Activated CD4-positive, CD25-positive, alpha-beta regulatory T cell treated with anti-CD3 and anti-CD28 coated beads, Interleukin-2, amount 50 U/mL, for 16 hours (primary cell): ENCODE measurements around the gene C2CD4C.
"Not testable (repeated sequence)": the region's sequence is repeated elsewhere in the genome, so short reads cannot be mapped to it uniquely, and the experiment has no call there.

Experiments
- DNase-seq: peaks from one replicate; pipeline ENCODE4 v3.0.0-alpha.2; 2020; ENCODE audit warnings: low read depth, low spot score

Gene C2CD4C, protein sequence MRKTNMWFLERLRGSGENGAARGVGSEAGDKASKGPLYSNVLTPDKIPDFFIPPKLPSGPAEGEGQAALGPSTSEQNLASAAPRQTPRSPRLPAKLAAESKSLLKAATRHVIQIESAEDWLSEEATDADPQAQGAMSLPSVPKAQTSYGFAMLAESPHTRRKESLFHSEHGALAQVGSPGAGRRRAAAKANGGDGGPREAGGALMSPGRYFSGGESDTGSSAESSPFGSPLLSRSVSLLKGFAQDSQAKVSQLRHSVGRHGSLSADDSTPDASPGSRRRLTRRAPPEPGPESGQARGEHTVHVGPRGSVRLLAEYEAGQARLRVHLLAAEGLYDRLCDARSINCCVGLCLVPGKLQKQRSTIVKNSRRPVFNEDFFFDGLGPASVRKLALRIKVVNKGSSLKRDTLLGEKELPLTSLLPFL

GRCh38 chr19:408902-409515 is at the start of gene C2CD4C:
Gene C2CD4C, minus strand, starts transcription at chr19:409147. Its CDS starts 786 bp downstream, at chr19:408361.
- no peak for DNase-seq

DNA sequence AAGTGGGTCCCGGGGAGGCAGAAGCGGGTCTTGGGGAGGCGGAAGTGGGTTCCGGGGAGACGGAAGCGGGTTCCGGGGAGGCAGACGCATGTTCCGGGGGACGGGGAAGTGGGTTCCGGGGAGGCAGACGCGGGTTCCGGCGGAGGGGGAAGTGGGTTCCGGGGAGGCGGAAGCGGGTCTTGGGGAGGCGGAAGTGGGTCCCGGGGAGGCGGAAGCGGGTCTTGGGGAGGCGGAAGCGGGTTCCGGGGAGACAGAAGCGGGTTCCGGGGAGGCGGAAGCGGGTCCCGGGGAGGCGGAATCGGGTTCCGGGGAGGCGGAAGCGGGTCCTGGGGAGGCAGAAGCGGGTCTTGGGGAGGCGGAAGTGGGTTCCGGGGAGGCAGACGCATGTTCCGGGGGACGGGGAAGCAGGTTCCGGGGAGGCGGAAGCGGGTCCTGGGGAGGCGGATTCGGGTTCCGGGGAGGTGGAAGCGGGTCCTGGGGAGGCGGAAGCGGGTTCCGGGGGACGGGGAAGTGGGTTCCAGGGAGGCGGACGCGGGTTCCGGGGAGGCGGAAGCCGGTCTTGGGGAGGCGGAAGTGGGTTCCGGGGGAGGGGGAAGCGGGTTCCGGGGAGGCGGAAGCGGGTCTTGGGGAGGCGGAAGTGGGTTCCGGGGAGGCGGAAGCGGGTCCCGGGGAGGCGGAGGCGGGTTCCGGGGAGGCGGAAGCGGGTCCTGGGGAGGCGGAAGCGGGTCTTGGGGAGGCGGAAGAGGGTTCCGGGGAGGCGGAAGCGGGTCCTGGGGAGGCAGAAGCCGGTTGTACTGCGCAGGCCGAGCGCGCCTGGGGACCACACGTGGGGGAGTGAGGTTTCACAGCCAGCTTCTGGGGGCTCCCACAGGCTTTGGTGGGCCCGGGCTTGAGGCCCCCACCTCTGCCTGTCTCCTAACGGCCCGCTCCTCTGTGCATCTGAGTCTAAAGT is 49.4 kb upstream of the C2CD4C start:
- DNase-seq = no peak

DNA sequence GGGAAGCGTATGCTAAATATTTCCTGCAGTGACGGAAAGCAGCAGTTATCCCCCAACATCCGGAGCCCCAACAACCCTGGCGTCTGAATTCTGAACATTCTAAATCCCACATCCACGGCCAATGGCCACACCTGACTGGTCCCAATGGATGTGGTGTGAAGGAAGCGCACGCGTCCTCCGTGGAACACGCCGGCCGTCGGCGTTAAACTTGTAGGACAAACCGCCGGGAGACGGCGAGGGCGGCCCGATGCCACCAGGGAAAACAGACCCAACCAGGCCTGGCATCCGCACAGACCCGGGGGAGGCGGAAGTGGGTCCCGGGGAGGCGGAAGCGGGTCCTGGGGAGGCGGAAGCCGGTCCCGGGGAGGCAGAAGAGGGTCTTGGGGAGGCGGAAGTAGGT is 48.7 kb upstream of the C2CD4C start:
- no peak for DNase-seq

- DNase-seq = no peak
These were observed 47.7 kb upstream of the C2CD4C start for GRCh38 chr19:456547-457110.

DNA sequence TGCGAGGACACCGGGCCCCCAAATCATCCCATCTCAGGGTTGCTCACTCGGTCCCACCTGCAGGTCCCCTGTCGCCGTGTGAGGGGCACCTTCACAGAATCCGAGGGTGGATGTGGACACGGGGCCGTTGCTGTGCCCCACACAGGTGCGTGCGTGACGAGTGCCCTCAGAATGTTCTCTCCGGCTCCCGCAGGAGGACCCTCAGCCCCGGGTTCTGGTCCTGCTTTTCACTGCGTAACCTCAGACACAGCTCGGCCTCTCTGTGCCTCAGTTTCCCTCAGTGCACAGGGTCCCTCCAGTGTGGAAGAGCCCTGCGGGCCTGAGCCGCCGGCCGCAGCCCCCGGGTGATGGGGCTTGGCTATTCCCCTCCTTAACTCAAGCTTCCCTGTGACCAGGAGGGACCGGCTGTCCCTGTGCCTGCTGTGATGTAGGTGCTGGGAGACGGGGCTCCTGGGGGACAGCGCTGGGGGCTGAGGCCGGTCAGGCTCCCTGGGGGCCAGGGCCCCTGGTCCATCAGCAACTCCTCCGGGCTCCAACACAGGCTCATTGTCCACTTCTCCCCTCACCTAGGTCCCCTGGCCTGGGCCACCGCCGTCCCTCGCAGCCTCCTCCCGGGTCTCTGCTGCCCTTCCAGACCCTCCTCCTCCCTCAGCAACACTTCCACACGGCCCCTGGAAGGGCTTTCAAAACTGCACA is 47.1 kb upstream of the C2CD4C start:
- DNase-seq = no peak

GRCh38 chr19:455031-455705 is 46.2 kb upstream of the C2CD4C start:
- DNase-seq = no peak

DNA sequence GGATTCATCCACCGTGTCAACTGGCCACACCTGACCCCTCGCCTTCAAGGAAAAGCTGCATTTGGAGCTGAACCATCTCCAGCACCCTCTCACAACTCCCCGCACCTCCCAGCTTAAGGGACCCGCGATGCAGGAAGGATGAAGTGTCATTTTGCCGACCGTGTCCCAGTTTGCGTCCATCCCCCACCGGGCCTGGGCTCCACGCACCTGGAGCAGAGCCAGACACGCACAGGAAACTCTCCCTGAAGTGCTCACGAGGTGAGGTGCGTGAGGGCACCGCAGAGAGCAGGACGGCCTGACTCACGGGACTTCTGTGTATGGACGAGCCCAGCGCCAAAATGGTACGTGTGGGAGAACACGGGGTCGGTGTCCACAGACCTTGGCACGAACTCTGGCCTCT is 44.7 kb upstream of the C2CD4C start:
- DNase-seq = no peak

DNA sequence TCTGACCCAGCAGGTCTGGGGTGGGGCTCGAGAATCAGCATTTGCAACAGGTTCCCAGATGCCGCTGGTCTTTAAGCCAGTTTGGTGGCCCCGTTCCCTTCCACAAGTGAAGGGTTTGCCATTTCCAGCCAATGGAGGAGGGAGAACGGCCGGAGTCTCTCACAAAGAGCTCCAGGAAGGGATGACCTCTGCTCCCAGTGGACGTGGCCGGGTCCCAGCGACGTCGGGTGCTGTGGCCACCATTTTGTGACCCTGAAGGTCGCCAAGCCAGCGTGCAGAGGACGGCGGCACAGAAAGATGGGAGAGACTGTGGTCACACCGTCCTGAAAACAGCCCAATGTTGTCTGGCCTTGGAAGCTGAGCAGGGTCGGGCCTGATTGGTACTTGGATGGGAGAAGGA is 43.9 kb upstream of the C2CD4C start:
- no peak for DNase-seq

DNA sequence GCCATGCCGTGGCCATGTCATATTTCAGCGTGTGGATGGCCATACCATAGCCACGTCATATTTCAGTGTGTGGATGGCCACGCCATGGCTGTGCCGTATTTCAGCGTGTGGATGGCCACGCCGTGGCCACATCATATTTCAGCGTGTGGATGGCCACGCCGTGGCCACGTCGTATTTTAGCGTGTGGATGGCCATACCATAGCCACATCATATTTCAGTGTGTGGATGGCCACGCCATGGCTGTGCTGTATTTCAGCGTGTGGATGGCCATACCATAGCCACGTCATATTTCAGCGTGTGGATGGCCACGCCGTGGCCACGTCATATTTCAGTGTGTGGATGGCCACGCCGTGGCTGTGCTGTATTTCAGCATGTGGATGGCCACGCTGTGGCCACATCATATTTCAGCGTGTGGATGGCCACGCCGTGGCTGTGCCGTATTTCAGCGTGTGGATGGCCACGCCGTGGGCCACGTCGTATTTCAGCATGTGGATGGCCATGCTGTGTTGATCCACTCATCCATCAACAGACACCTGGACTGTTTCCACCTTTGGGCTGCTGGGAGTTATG is 42.0 kb upstream of the C2CD4C start:
- DNase-seq = not testable (repeated sequence)

- no peak for DNase-seq
These were observed 41.0 kb upstream of the C2CD4C start for GRCh38 chr19:449916-450315.

- no peak for DNase-seq
These were observed 39.0 kb upstream of the C2CD4C start for GRCh38 chr19:447816-448560.

- no peak for DNase-seq
These were observed 38.1 kb upstream of the C2CD4C start for GRCh38 chr19:447064-447426.

DNA sequence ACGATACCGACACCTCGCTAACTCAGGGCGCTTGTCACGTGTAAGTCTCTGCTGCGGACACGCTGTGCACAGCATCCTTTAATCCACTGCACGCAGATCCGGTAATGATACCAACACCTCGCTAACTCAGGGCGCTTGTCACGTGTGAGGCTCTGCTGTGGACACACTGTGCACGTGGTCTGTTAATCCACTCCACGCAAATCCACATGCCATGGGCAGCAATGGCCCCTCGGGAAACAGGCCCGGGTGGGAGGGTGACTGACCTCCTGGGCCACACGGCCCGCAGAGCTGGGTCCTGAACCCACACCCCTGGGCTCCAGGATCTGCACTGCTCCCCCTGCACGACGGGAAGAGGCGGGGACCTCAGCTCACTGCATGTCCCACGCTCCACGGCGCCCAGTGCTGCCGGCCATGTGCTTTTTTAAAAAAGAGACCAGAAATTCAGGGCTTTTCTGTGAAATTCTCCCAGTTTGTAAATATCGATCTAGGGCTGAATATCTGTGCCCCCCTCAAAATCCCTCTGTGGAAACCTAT is 35.8 kb upstream of the C2CD4C start:
- DNase-seq = no peak

DNA sequence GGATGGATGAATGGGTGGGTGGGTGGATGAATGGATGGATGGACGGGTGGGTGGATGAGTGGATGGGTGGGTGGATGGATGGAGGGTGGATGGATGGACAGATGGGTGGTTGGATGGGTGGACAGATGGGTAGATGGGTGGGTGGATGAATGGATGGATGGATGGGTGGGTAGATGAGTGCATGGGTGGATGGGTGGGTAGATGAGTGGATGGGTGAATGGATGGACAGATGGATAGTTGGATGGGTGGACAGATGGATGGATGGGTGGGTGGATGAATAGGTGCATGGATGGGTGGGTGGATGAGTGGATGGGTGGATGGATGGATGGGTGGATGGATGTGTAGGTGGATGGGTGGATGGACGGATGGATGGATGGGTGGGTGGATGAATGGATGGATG is 34.1 kb upstream of the C2CD4C start:
- no peak for DNase-seq

- no peak for DNase-seq
These were observed 33.1 kb upstream of the C2CD4C start for GRCh38 chr19:442085-442484.

DNA sequence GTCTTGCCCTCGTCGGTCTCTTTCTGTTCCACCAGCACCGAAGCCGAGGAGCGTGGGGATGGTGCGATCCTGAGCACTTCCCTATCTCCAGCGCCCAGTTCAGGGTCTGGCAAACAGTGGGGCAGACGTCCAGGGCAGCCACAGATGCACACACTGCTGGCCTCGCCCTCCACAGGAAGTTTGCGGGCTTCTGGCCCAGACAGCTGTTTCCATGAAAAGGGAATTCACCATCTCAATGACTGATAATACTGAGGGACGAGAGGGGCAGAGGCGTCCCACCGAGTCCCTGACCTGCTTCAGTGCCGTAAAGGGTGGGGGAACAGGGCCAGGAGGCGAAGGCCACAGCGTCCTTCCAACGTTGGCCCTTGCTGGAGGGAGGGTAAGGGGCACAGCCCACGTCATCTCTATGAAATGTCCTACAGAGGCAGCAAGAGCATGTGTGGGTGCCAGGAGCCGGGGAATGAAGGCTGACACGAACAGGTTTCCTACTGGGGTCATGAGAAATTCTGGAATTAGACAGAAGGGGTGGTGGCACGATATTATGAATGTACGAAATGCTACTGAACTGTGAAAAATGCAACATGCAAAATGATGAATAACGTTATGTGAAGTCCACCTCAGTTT is 32.4 kb upstream of the C2CD4C start:
- DNase-seq = no peak

GRCh38 chr19:440391-441212 is 31.7 kb upstream of the C2CD4C start:
- no peak for DNase-seq
